A673 (cell line): Measurements from ENCODE around the gene GPR152. TPM values are rescaled to one million over a fixed set of nuclear protein-coding genes. Genes with fewer than 3 reads are reported as not detected.

Experiments
- BruUV-seq: library from RNA; stranded (reverse); fragments of 400-500 nt; replicated peaks from 2 replicates; lab custom pipeline; 2021; lab: Mats Ljungman, UMichigan
- CTCF ChIA-PET: fragments of 300-600 bp; sonication (Branson Sonifier 250); formaldehyde crosslinking; loops from one replicate; lab custom pipeline; 2022; ENCODE audit warnings: antibody characterized with exemption; lab: Charles Lee
- POLR2A ChIA-PET: fragments of 300-600 bp; sonication (Branson Sonifier 250); formaldehyde crosslinking; loops from one replicate; lab custom pipeline; 2022; ENCODE audit warnings: antibody characterized with exemption; ENCODE audit not compliant: low non-redundant PET; lab: Charles Lee
- DNase-seq: peaks from one replicate; pipeline ENCODE4 v3.0.0-alpha.2; 2015; ENCODE audit warnings: low spot score
- H3K27ac ChIP-seq: fragments of 200-600 bp; sonication (generic); 2 replicates; pipeline ENCODE4 v1.5.1; 2016; ENCODE audit warnings: mixed run types, low read depth, mild to moderate bottlenecking, mixed read lengths, antibody characterized with exemption, low read length; ENCODE audit not compliant: poor library complexity, severe bottlenecking
- H3K27me3 ChIP-seq: fragments of 200-600 bp; sonication (generic); replicated peaks from 2 replicates; pipeline ENCODE4 v1.6.1; 2017; ENCODE audit warnings: mixed run types, low read depth, mild to moderate bottlenecking, mixed read lengths, antibody characterized with exemption, low read length; ENCODE audit not compliant: insufficient read depth, poor library complexity
- H3K36me3 ChIP-seq: fragments of 200-600 bp; sonication (generic); 2 replicates; pipeline ENCODE4 v1.6.1; 2016; ENCODE audit warnings: mixed run types, mild to moderate bottlenecking, mixed read lengths, antibody characterized with exemption, low read length; ENCODE audit not compliant: insufficient read depth, poor library complexity, severe bottlenecking
- H3K4me1 ChIP-seq: fragments of 200-600 bp; sonication (generic); 2 replicates; pipeline ENCODE4 v1.6.1; 2017; ENCODE audit warnings: mixed run types, mild to moderate bottlenecking, mixed read lengths, antibody characterized with exemption, low read length; ENCODE audit not compliant: insufficient read depth, poor library complexity, severe bottlenecking
- H3K4me3 ChIP-seq: fragments of 200-600 bp; sonication (generic); 2 replicates; pipeline ENCODE4 v1.5.1; 2016; ENCODE audit warnings: low read depth, mixed run types, mild to moderate bottlenecking, mixed read lengths, low read length; ENCODE audit not compliant: poor library complexity, severe bottlenecking
- H3K9me3 ChIP-seq: fragments of 200-600 bp; sonication (generic); 2 replicates; pipeline ENCODE4 v1.6.1; 2016; ENCODE audit warnings: mixed run types, low read depth, mild to moderate bottlenecking, mixed read lengths, antibody characterized with exemption, low read length; ENCODE audit not compliant: poor library complexity, severe bottlenecking
- EZH2 ChIP-seq: fragments of 200-600 bp; sonication (generic); IDR thresholded peaks from 2 replicates; pipeline ENCODE4 v1.6.1; 2017; ENCODE audit warnings: borderline replicate concordance, low read depth, mild to moderate bottlenecking, mixed read lengths, antibody characterized with exemption, low read length; ENCODE audit not compliant: poor library complexity, severe bottlenecking
- intact Hi-C: fragments of 100-400 bp; cut with micrococcal nuclease; formaldehyde crosslinking; loops from one replicate; pipeline ENCODE4 v1.10.0; 2022; ENCODE audit not compliant: unreplicated experiment
- total RNA-seq: library from RNA; stranded (reverse); gene quantifications from 2 replicates; pipeline ENCODE4 v1.2.3, GENCODE V29; 2021
- TF ChIP-seq, protein P1 (sequence below): fragments of 300-800, 200-600 bp; sonication (generic); conservative IDR thresholded peaks from 2 replicates; pipeline ENCODE4 v1.5.1; 2017; ENCODE audit warnings: low read depth, mild to moderate bottlenecking, antibody characterized with exemption, low read length, moderate library complexity, mixed read lengths

Gene GPR152
- total RNA-seq, 1 experiment from 2014 or later, result not detected

- BruUV-seq, result no TSS peak
- Histone ChIP-seq H3K4me1 (peaks cover 3% of the 10 kb centered on the region), H3K27me3 (no peaks in the 10 kb centered on the region), H3K27ac (no peak overlapping the region), H3K9me3 (no peaks in the 10 kb centered on the region), H3K36me3 (peaks cover 32% of the 10 kb centered on the region), H3K4me3 (no peak overlapping the region)
- CTCF ChIA-PET, result no interaction called here
- POLR2A ChIA-PET, result no interaction called here
- DNase-seq, result no peak
- no peak for TF ChIP-seq EZH2
- TF ChIP-seq, protein P1, sequence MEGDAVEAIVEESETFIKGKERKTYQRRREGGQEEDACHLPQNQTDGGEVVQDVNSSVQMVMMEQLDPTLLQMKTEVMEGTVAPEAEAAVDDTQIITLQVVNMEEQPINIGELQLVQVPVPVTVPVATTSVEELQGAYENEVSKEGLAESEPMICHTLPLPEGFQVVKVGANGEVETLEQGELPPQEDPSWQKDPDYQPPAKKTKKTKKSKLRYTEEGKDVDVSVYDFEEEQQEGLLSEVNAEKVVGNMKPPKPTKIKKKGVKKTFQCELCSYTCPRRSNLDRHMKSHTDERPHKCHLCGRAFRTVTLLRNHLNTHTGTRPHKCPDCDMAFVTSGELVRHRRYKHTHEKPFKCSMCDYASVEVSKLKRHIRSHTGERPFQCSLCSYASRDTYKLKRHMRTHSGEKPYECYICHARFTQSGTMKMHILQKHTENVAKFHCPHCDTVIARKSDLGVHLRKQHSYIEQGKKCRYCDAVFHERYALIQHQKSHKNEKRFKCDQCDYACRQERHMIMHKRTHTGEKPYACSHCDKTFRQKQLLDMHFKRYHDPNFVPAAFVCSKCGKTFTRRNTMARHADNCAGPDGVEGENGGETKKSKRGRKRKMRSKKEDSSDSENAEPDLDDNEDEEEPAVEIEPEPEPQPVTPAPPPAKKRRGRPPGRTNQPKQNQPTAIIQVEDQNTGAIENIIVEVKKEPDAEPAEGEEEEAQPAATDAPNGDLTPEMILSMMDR, result no peak
- intact Hi-C loops, result no loop called here
These were observed 42.9 kb upstream of the GPR152 start for GRCh38 chr11:67495234-67496005.

- Histone ChIP-seq H3K4me3 (no peak overlapping the region), H3K4me1 (no peaks in the 10 kb centered on the region), H3K27me3 (no peaks in the 10 kb centered on the region), H3K9me3 (no peaks in the 10 kb centered on the region), H3K36me3 (peaks cover 32% of the 10 kb centered on the region), H3K27ac (no peak overlapping the region)
- BruUV-seq, result no TSS peak
- ChIA-PET POLR2A (no interaction called here), CTCF (no interaction called here)
- intact Hi-C loops, result no loop called here
- no peak for DNase-seq
- no peak for TF ChIP-seq EZH2
- TF ChIP-seq, protein P1, result no peak
These were observed 42.1 kb upstream of the GPR152 start for GRCh38 chr11:67494371-67495233.

DNA sequence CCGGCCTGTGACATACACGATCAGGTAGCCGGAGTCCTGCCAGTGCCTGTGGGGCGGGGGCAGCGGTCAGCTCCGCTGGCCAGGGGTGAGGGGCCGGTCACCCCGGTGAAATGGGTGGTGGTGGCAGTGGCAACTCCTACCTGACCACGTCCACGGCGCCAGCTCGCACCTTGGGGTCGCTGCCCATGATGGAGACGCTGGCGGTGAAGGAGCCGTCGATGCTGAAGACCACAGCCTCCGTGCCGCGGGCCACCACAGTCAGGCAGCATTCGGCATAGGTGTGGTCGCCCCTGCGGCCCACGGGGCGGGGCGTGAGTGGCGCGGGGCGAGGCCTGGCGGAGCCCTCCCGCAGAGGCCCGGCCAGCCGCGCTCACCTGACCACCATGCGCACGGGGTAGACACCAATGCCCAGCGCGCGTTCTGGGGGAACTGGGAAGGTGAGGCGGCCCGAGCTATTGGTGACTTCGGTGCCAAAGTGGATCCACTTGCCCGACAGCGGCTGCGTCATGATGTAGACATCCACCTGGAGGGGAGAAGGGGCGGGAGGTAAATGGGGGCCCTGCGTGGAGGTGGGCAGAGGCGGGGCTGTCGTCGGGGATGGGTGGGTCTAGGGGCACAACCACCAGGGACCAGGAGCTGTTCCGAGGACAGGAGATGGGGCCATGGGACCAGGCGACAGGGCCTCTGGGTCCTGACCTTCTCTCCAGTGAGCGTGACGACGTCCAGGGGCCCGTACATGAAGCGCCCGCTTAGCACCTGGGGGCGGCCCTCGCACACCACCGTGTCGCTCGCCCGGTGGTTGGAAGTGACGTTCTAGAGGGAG is 41.2 kb upstream of the GPR152 start:
- POLR2A ChIA-PET, result no interaction called here

More for the DNA sequence above, 41.2 kb upstream of the GPR152 start:
- Histone ChIP-seq H3K36me3 (peaks cover 37% of the 10 kb centered on the region), H3K27me3 (no peaks in the 10 kb centered on the region), H3K4me1 (no peaks in the 10 kb centered on the region), H3K27ac (no peak overlapping the region), H3K4me3 (no peak overlapping the region), H3K9me3 (no peaks in the 10 kb centered on the region)
- no peak for DNase-seq
- CTCF ChIA-PET, result no interaction called here
- intact Hi-C loops, result no loop called here
- TF ChIP-seq EZH2, result no peak
- TF ChIP-seq, protein P1, result no peak
- BruUV-seq, result no TSS peak
